Measurements from ENCODE around the gene SHISA9. TPM values are rescaled to one million over a fixed set of nuclear protein-coding genes. Genes with fewer than 3 reads are reported as not detected.

SHISA9 gene
- total and polyA plus RNA-seq, 2 donors (not counting 1 experiment from before 2014, with no cell fraction given): 0.03 to 0.07 TPM

- POLR2A ChIA-PET: no interaction called here
- no peaks in the 10 kb centered on the region for H3K36me3 ChIP-seq (replicated peaks in 1 of 2; ENCODE audit: control extremely low read depth in 1 of 2, control insufficient read depth in 1 of 2, extremely low read depth in 1 of 2, insufficient read depth in 2 of 2, low read length in 1 of 2)
- H3K4me3 Mint-ChIP-seq: no peak overlapping the region
- ATAC-seq (ENCODE audit: low read depth) (no peak), DNase-seq (no peak)
- no peak overlapping the region for H3K9ac ChIP-seq (ENCODE audit: low read length)
- no peaks in the 10 kb centered on the region for H3K27me3 ChIP-seq (replicated peaks in 1 of 4; ENCODE audit: control extremely low read depth in 1 of 4, control insufficient read depth in 3 of 4, insufficient read depth in 4 of 4, low read length in 3 of 4)
- no peaks in the 10 kb centered on the region for H3K27me3 Mint-ChIP-seq
- CTCF ChIA-PET: no interaction called here
- TF ChIP-seq EZH2 (IDR thresholded peaks at IDR 0.05; ENCODE audit: borderline replicate concordance, insufficient read depth, low read depth, low read length, poor library complexity, severe bottlenecking): no peak
- TF ChIP-seq, protein P1, sequence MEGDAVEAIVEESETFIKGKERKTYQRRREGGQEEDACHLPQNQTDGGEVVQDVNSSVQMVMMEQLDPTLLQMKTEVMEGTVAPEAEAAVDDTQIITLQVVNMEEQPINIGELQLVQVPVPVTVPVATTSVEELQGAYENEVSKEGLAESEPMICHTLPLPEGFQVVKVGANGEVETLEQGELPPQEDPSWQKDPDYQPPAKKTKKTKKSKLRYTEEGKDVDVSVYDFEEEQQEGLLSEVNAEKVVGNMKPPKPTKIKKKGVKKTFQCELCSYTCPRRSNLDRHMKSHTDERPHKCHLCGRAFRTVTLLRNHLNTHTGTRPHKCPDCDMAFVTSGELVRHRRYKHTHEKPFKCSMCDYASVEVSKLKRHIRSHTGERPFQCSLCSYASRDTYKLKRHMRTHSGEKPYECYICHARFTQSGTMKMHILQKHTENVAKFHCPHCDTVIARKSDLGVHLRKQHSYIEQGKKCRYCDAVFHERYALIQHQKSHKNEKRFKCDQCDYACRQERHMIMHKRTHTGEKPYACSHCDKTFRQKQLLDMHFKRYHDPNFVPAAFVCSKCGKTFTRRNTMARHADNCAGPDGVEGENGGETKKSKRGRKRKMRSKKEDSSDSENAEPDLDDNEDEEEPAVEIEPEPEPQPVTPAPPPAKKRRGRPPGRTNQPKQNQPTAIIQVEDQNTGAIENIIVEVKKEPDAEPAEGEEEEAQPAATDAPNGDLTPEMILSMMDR (IDR thresholded peaks at IDR 0.05): no peak
- H3K9me3 ChIP-seq (ENCODE audit: control extremely low read depth in 1 of 3, control insufficient read depth in 2 of 3, insufficient read depth in 1 of 3, low read length in 2 of 3): peaks cover 0 to 4% (median 0%) of the 10 kb centered on the region in 3 donors
- no peak overlapping the region for H3K27ac ChIP-seq (ENCODE audit: low read length in 2 of 2)
- H3K9me3 Mint-ChIP-seq (ENCODE audit: insufficient read depth): peaks cover 7% of the 10 kb centered on the region
- H3K27ac Mint-ChIP-seq: no peak overlapping the region
- H3K4me1 ChIP-seq (ENCODE audit: control insufficient read depth in 2 of 2, insufficient read depth in 2 of 2, low read length in 2 of 2): no peaks in the 10 kb centered on the region
- 100% methylated on average over 2 of the region's 5 CpGs for WGBS (ENCODE audit: insufficient coverage)
- H3K79me2 ChIP-seq (ENCODE audit: control insufficient read depth, insufficient read depth, low read length): no peaks in the 10 kb centered on the region
- intact Hi-C loops (cut with micrococcal nuclease): no loop called here
- H2AFZ ChIP-seq (ENCODE audit: insufficient read depth, low read depth, low read length, poor library complexity, severe bottlenecking): no peak overlapping the region
- no peak overlapping the region for H3K4me2 ChIP-seq (replicated peaks; ENCODE audit: low read depth, low read length, poor library complexity, severe bottlenecking)
- H3K4me3 ChIP-seq (ENCODE audit: control extremely low read depth in 1 of 5, extremely low read depth in 1 of 5, insufficient read depth in 1 of 5, low read depth in 2 of 5, low read length in 4 of 5): no peak overlapping the region
- H4K20me1 ChIP-seq (ENCODE audit: control insufficient read depth, insufficient read depth, low read length, poor library complexity, severe bottlenecking): no peaks in the 10 kb centered on the region
- no peaks in the 10 kb centered on the region for H3K4me1 Mint-ChIP-seq
These were observed 204.0 kb downstream of the SHISA9 start for GRCh38 chr16:13105427-13105826.

DNA sequence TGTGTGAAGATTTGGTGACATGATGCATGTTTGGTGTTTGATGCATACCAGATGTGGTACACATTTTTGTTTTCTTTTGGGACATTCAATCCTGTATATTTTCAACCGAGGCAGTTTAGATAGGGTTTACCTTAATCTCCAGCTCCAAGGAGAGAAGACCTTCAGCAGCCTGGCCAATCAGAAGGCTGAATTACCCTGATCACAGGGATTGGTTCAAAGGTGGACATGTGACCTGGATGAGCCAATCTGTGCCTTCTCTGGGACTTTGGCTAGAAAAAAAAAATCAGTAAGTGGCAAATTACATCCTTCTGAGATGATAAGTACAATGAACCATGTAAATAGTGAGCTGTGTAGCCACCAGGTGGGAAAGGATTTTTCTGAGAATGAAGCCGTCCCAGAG lies 205.1 kb downstream of the SHISA9 start:
- DNase-seq: no peak
- H3K79me2 ChIP-seq (ENCODE audit: control insufficient read depth, insufficient read depth, low read length): no peaks in the 10 kb centered on the region
- no peak overlapping the region for H3K4me3 ChIP-seq (ENCODE audit: control extremely low read depth in 1 of 5, extremely low read depth in 1 of 5, insufficient read depth in 1 of 5, low read depth in 2 of 5, low read length in 4 of 5)
- peaks cover 0 to 4% (median 0%) of the 10 kb centered on the region in 3 donors for H3K9me3 ChIP-seq (ENCODE audit: control extremely low read depth in 1 of 3, control insufficient read depth in 2 of 3, insufficient read depth in 1 of 3, low read length in 2 of 3)
- CTCF ChIA-PET: no interaction called here
- POLR2A ChIA-PET: no interaction called here
- no peaks in the 10 kb centered on the region for H3K27me3 ChIP-seq (replicated peaks in 1 of 4; ENCODE audit: control extremely low read depth in 1 of 4, control insufficient read depth in 3 of 4, insufficient read depth in 4 of 4, low read length in 3 of 4)
- no peak overlapping the region for H2AFZ ChIP-seq (ENCODE audit: insufficient read depth, low read depth, low read length, poor library complexity, severe bottlenecking)
- no peaks in the 10 kb centered on the region for H3K36me3 ChIP-seq (replicated peaks in 1 of 2; ENCODE audit: control extremely low read depth in 1 of 2, control insufficient read depth in 1 of 2, extremely low read depth in 1 of 2, insufficient read depth in 2 of 2, low read length in 1 of 2)
- no peaks in the 10 kb centered on the region for H3K4me1 ChIP-seq (ENCODE audit: control insufficient read depth in 2 of 2, insufficient read depth in 2 of 2, low read length in 2 of 2)
- H3K4me2 ChIP-seq (replicated peaks; ENCODE audit: low read depth, low read length, poor library complexity, severe bottlenecking): no peak overlapping the region
- H3K4me1 Mint-ChIP-seq: no peaks in the 10 kb centered on the region
- no peak overlapping the region for H3K9ac ChIP-seq (ENCODE audit: low read length)
- no peaks in the 10 kb centered on the region for H3K27me3 Mint-ChIP-seq
- intact Hi-C loops (cut with micrococcal nuclease): no loop called here
- no CpG with 5 or more reads among the region's 2 CpGs for WGBS (ENCODE audit: insufficient coverage)
- H4K20me1 ChIP-seq (ENCODE audit: control insufficient read depth, insufficient read depth, low read length, poor library complexity, severe bottlenecking): no peaks in the 10 kb centered on the region
- H3K4me3 Mint-ChIP-seq: no peak overlapping the region
- no peak overlapping the region for H3K27ac ChIP-seq (ENCODE audit: low read length in 2 of 2)
- ATAC-seq (ENCODE audit: low read depth): no peak
- H3K9me3 Mint-ChIP-seq (ENCODE audit: insufficient read depth): peaks cover 7% of the 10 kb centered on the region
- TF ChIP-seq, protein P1 (IDR thresholded peaks at IDR 0.05): no peak
- no peak for TF ChIP-seq EZH2 (IDR thresholded peaks at IDR 0.05; ENCODE audit: borderline replicate concordance, insufficient read depth, low read depth, low read length, poor library complexity, severe bottlenecking)
- no peak overlapping the region for H3K27ac Mint-ChIP-seq
